Activated CD4-positive, alpha-beta T cell treated with anti-CD3 and anti-CD28 coated beads for 1 hour (primary cell): ENCODE data around the gene MYO1H.
"Not testable (repeated sequence)": the region's sequence is repeated elsewhere in the genome, so short reads cannot be mapped to it uniquely, and the experiment has no call there.

ENCODE experiments used
- DNase-seq: peaks from one replicate; pipeline ENCODE4 v3.0.0-alpha.2; 2020

MYO1H gene

GRCh38 chr12:109422251-109422650 is 74.6 kb downstream of the MYO1H start:
- DNase-seq, result no peak

- DNase-seq, result no peak
These were observed 75.7 kb downstream of the MYO1H start for GRCh38 chr12:109423392-109423791.

GRCh38 chr12:109428037-109428629 is 80.4 kb downstream of the MYO1H start:
- DNase-seq, result peak; percentile 60

GRCh38 chr12:109428804-109429203 is 81.1 kb downstream of the MYO1H start:
- DNase-seq, result not testable (repeated sequence)

- DNase-seq, result no peak
These were observed 82.5 kb downstream of the MYO1H start for GRCh38 chr12:109430244-109430643.

GRCh38 chr12:109432431-109432830 is 84.7 kb downstream of the MYO1H start:
- DNase-seq, result no peak

GRCh38 chr12:109432842-109433304 is 85.2 kb downstream of the MYO1H start:
- peak; percentile 61 for DNase-seq

- no peak for DNase-seq
These were observed 85.9 kb downstream of the MYO1H start for GRCh38 chr12:109433618-109434017.

GRCh38 chr12:109434582-109434981 is 86.9 kb downstream of the MYO1H start:
- DNase-seq, result no peak

GRCh38 chr12:109435428-109436187 is 87.9 kb downstream of the MYO1H start:
- no peak for DNase-seq

GRCh38 chr12:109436188-109436560 is 88.5 kb downstream of the MYO1H start:
- DNase-seq, result no peak

- DNase-seq, result no peak
These were observed 91.5 kb downstream of the MYO1H start for GRCh38 chr12:109439181-109439580.

- DNase-seq, result not testable (repeated sequence)
These were observed 92.3 kb downstream of the MYO1H start for GRCh38 chr12:109439951-109440350.

- no peak for DNase-seq
These were observed 93.3 kb downstream of the MYO1H start for GRCh38 chr12:109440851-109441490.

GRCh38 chr12:109443794-109444193 is 96.1 kb downstream of the MYO1H start:
- DNase-seq, result no peak

GRCh38 chr12:109444259-109444658 is 96.6 kb downstream of the MYO1H start:
- DNase-seq, result no peak

- DNase-seq, result no peak
These were observed 97.5 kb downstream of the MYO1H start for GRCh38 chr12:109445191-109445609.

- no peak for DNase-seq
These were observed 99.2 kb downstream of the MYO1H start for GRCh38 chr12:109446869-109447268.

GRCh38 chr12:109447482-109447881 is 99.8 kb downstream of the MYO1H start:
- no peak for DNase-seq

- no peak for DNase-seq
These were observed 100.6 kb downstream of the MYO1H start for GRCh38 chr12:109448272-109448671.

GRCh38 chr12:109448707-109449390 is 101.1 kb downstream of the MYO1H start:
- DNase-seq, result no peak

GRCh38 chr12:109449845-109450532 is 102.3 kb downstream of the MYO1H start:
- no peak for DNase-seq

- no peak for DNase-seq
These were observed 103.3 kb downstream of the MYO1H start for GRCh38 chr12:109450980-109451379.
